SK-N-SH (cell line): ENCODE measurements around the gene ZHX3. TPM values are rescaled to one million over a fixed set of nuclear protein-coding genes. Genes with fewer than 3 reads are reported as not detected.

Experiments used
- CTCF ChIA-PET: fragments of 300-600, 350-600 bp; formaldehyde crosslinking; extraction: SDS; loops from one replicate; lab custom pipeline; 2021; lab: Yijun Ruan, JAX
- POLR2A ChIA-PET: fragments of 350-600 bp; sonication (Branson Sonifier 250); formaldehyde crosslinking; extraction: SDS; loops from one replicate; lab custom pipeline; 2020; ENCODE audit warnings: antibody characterized with exemption, inconsistent platforms; lab: Yijun Ruan, JAX
- DNase-seq: peaks from one replicate; pipeline ENCODE4 v3.0.0; 2012
- H2AFZ ChIP-seq: fragments of 200-600 bp; sonication (generic); 2 replicates; pipeline ENCODE4 v1.8.1; 2016; ENCODE audit warnings: antibody characterized with exemption, mild to moderate bottlenecking, low read depth
- H3F3A ChIP-seq: fragments of 200-600 bp; sonication (generic); replicated peaks from 2 replicates; pipeline ENCODE3; 2016; ENCODE audit warnings: antibody characterized with exemption, mild to moderate bottlenecking; ENCODE audit not compliant: insufficient read depth
- H3K27ac ChIP-seq, 2 experiments: fragments of 200-500 bp in 1 of 2; fragments of 200-600 bp in 1 of 2; sonication (Bioruptor generic) in 1 of 2; sonication (generic), shearing (Covaris generic) in 1 of 2; 2 replicates each; pipeline versions ENCODE4 v1.5.1 to v1.6.1; 2014 to 2016; ENCODE audit warnings: low read depth in 2 of 2, inconsistent platforms in 1 of 2, low read length in 1 of 2, mild to moderate bottlenecking in 1 of 2, mixed read lengths in 1 of 2
- H3K27me3 ChIP-seq: fragments of 200-600 bp; sonication (generic), shearing (Covaris generic); 2 replicates; pipeline ENCODE4 v1.6.1; 2016; ENCODE audit warnings: mixed run types; ENCODE audit not compliant: insufficient read depth
- H3K36me3 ChIP-seq, 2 experiments: fragments of 200-500 bp in 1 of 2; fragments of 200-600 bp in 1 of 2; sonication (Bioruptor generic) in 1 of 2; sonication (generic) in 1 of 2; replicated peaks in 1 of 2; 2 replicates each; pipeline versions ENCODE3 to v1.5.1; 2014 to 2016; ENCODE audit warnings: low read length in 1 of 2, mild to moderate bottlenecking in 1 of 2; ENCODE audit not compliant: insufficient read depth in 2 of 2, control insufficient read depth in 1 of 2
- H3K4me1 ChIP-seq, 2 experiments: fragments of 200-500 bp in 1 of 2; fragments of 200-600 bp in 1 of 2; sonication (Bioruptor generic) in 1 of 2; sonication (generic), shearing (Covaris generic) in 1 of 2; 2 replicates each; pipeline versions ENCODE4 v1.5.1 to v1.6.1; 2014 to 2016; ENCODE audit warnings: low read depth in 1 of 2, low read length in 1 of 2, mixed run types in 1 of 2; ENCODE audit not compliant: insufficient read depth in 2 of 2, control insufficient read depth in 1 of 2
- H3K4me2 ChIP-seq: fragments of 200-600 bp; sonication (generic), shearing (Covaris generic); 2 replicates; pipeline ENCODE4 v1.6.1; 2017; ENCODE audit warnings: mixed run types
- H3K4me3 ChIP-seq, 2 experiments: fragments of 200-500 bp in 1 of 2; fragments of 200-600 bp in 1 of 2; sonication (Bioruptor generic) in 1 of 2; sonication (generic), shearing (Covaris generic) in 1 of 2; 2 replicates each; pipeline versions ENCODE4 v1.5.1 to v1.8.1; 2014 to 2016; ENCODE audit warnings: low read depth in 2 of 2, inconsistent platforms in 1 of 2, low read length in 1 of 2, mild to moderate bottlenecking in 1 of 2, mixed read lengths in 1 of 2, moderate library complexity in 1 of 2
- H3K79me2 ChIP-seq: fragments of 200-600 bp; sonication (generic); 2 replicates; pipeline ENCODE4 v1.8.1; 2017; ENCODE audit warnings: mild to moderate bottlenecking; ENCODE audit not compliant: insufficient read depth
- H3K9ac ChIP-seq: fragments of 200-600 bp; sonication (generic); 2 replicates; pipeline ENCODE4 v1.6.1; 2017; ENCODE audit warnings: mixed run types
- H3K9me2 ChIP-seq: fragments of 200-600 bp; sonication (generic); 2 replicates; pipeline ENCODE4 v1.6.1; 2017; ENCODE audit warnings: mixed run types
- H3K9me3 ChIP-seq: fragments of 200-600 bp; sonication (generic); 2 replicates; pipeline ENCODE4 v1.6.1; 2017; ENCODE audit warnings: mixed run types, mild to moderate bottlenecking, moderate library complexity
- H4K20me1 ChIP-seq: fragments of 200-600 bp; sonication (generic); 2 replicates; pipeline ENCODE4 v1.6.1; 2017; ENCODE audit warnings: mild to moderate bottlenecking, mixed run types; ENCODE audit not compliant: insufficient read depth
- CHD2 ChIP-seq: fragments of 150-350 bp; IDR thresholded peaks from 2 replicates; pipeline ENCODE4 v1.6.1; 2018; ENCODE audit warnings: low read length; ENCODE audit not compliant: partially characterized antibody
- ELF1 ChIP-seq: IDR thresholded peaks from 2 replicates; pipeline ENCODE4 v1.4.0; 2012
- EZH2phosphoT487 ChIP-seq: fragments of 200-600 bp; sonication (generic); IDR thresholded peaks from 2 replicates; pipeline ENCODE4 v1.6.1; 2017; ENCODE audit warnings: low read depth, mixed run types, mild to moderate bottlenecking, antibody characterized with exemption, moderate library complexity, borderline replicate concordance
- FOXM1 ChIP-seq: IDR thresholded peaks from 2 replicates; pipeline ENCODE4 v1.4.0; 2012; ENCODE audit warnings: low read depth, mild to moderate bottlenecking
- GATA2 ChIP-seq: sonication (generic); formaldehyde crosslinking; IDR thresholded peaks from 2 replicates; pipeline ENCODE4 v1.5.0; 2020; ENCODE audit warnings: mild to moderate bottlenecking, missing genetic modification reagents
- JUND ChIP-seq: IDR thresholded peaks from 2 replicates; pipeline ENCODE4 v1.4.0; 2012
- MXI1 ChIP-seq: IDR thresholded peaks from 2 replicates; pipeline ENCODE4 v1.6.1; 2012; ENCODE audit warnings: mild to moderate bottlenecking, low read depth, low read length, improper control_type of control experiment
- NFIC ChIP-seq: IDR thresholded peaks from 2 replicates; pipeline ENCODE4 v1.4.0; 2012; ENCODE audit warnings: borderline replicate concordance
- NRF1 ChIP-seq: IDR thresholded peaks from 2 replicates; pipeline ENCODE4 v1.6.1; 2012; ENCODE audit warnings: low read depth, mild to moderate bottlenecking, low read length
- POLR2AphosphoS5 ChIP-seq: IDR thresholded peaks from 2 replicates; pipeline ENCODE4 v1.6.1; 2012; ENCODE audit warnings: low read depth, low read length
- RCOR1 ChIP-seq: fragments of 150-350 bp; IDR thresholded peaks from 2 replicates; pipeline ENCODE4 v1.6.1; 2017; ENCODE audit warnings: antibody characterized with exemption, low read length
- TAF1 ChIP-seq: IDR thresholded peaks from 2 replicates; pipeline ENCODE4 v1.6.1; 2012; ENCODE audit warnings: low read depth, mild to moderate bottlenecking, low read length, moderate library complexity, borderline replicate concordance
- TCF12 ChIP-seq: IDR thresholded peaks from 2 replicates; pipeline ENCODE4 v1.4.0; 2012
- ZBTB33 ChIP-seq: IDR thresholded peaks from 2 replicates; pipeline ENCODE4 v1.4.0; 2012; ENCODE audit warnings: low read depth, borderline replicate concordance
- WGBS: methylation state at CpG from one replicate; pipeline ENCODE4 v1.1.6; 2017; ENCODE audit warnings: low lambda C conversion rate; 5-methylcytosine and 5-hydroxymethylcytosine counted together
- polyA plus RNA-seq, 3 experiments: library from polyadenylated mRNA; depleted of rRNA; stranded (reverse); fragments of >200 nt; gene quantifications; 2 replicates each; pipeline ENCODE4 v1.2.3, GENCODE V29; 2012
- TF ChIP-seq, protein P1 (sequence below): fragments of 200-600 bp; sonication (generic); IDR thresholded peaks from 2 replicates; pipeline ENCODE4 v1.6.1; 2017; ENCODE audit warnings: antibody characterized with exemption, mild to moderate bottlenecking, moderate library complexity
- TF ChIP-seq, protein P2 (sequence below): IDR thresholded peaks from 2 replicates; pipeline ENCODE4 v1.4.0; 2012; ENCODE audit warnings: low read depth, borderline replicate concordance
- TF ChIP-seq, protein P3 (sequence below): IDR thresholded peaks from 2 replicates; pipeline ENCODE4 v1.4.0; 2012; ENCODE audit warnings: low read depth
- TF ChIP-seq, protein P4 (sequence below): IDR thresholded peaks from 2 replicates; pipeline ENCODE4; 2012
- TF ChIP-seq, protein P5 (sequence below): fragments of 150-350 bp; IDR thresholded peaks from 2 replicates; pipeline ENCODE4 v1.6.1; 2016; ENCODE audit warnings: mild to moderate bottlenecking, low read depth, low read length

The ZHX3 gene
- polyA plus RNA-seq, 1 of the 3 experiments (the other 2 are of a cell fraction): 6.0 TPM

- TF ChIP-seq, protein P1, sequence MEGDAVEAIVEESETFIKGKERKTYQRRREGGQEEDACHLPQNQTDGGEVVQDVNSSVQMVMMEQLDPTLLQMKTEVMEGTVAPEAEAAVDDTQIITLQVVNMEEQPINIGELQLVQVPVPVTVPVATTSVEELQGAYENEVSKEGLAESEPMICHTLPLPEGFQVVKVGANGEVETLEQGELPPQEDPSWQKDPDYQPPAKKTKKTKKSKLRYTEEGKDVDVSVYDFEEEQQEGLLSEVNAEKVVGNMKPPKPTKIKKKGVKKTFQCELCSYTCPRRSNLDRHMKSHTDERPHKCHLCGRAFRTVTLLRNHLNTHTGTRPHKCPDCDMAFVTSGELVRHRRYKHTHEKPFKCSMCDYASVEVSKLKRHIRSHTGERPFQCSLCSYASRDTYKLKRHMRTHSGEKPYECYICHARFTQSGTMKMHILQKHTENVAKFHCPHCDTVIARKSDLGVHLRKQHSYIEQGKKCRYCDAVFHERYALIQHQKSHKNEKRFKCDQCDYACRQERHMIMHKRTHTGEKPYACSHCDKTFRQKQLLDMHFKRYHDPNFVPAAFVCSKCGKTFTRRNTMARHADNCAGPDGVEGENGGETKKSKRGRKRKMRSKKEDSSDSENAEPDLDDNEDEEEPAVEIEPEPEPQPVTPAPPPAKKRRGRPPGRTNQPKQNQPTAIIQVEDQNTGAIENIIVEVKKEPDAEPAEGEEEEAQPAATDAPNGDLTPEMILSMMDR: no peak
- TF ChIP-seq, protein P2, sequence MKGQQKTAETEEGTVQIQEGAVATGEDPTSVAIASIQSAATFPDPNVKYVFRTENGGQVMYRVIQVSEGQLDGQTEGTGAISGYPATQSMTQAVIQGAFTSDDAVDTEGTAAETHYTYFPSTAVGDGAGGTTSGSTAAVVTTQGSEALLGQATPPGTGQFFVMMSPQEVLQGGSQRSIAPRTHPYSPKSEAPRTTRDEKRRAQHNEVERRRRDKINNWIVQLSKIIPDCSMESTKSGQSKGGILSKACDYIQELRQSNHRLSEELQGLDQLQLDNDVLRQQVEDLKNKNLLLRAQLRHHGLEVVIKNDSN: peak; percentile 87
- TF ChIP-seq, protein P3, sequence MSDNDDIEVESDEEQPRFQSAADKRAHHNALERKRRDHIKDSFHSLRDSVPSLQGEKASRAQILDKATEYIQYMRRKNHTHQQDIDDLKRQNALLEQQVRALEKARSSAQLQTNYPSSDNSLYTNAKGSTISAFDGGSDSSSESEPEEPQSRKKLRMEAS: 0 out of 2 replicates have a peak, but pooled peaks have one; percentile 7
- TF ChIP-seq NFIC (0 out of 2 replicates have a peak, but pooled peaks have one; percentile 2), GATA2 (CRISPR knock-in tag) (no peak), TCF12 (peak; percentile 17; the same call in 1 of the 2 replicates)
These were observed 179.7 kb downstream of the ZHX3 start (continued) for GRCh38 chr20:41137614-41138474.

DNA sequence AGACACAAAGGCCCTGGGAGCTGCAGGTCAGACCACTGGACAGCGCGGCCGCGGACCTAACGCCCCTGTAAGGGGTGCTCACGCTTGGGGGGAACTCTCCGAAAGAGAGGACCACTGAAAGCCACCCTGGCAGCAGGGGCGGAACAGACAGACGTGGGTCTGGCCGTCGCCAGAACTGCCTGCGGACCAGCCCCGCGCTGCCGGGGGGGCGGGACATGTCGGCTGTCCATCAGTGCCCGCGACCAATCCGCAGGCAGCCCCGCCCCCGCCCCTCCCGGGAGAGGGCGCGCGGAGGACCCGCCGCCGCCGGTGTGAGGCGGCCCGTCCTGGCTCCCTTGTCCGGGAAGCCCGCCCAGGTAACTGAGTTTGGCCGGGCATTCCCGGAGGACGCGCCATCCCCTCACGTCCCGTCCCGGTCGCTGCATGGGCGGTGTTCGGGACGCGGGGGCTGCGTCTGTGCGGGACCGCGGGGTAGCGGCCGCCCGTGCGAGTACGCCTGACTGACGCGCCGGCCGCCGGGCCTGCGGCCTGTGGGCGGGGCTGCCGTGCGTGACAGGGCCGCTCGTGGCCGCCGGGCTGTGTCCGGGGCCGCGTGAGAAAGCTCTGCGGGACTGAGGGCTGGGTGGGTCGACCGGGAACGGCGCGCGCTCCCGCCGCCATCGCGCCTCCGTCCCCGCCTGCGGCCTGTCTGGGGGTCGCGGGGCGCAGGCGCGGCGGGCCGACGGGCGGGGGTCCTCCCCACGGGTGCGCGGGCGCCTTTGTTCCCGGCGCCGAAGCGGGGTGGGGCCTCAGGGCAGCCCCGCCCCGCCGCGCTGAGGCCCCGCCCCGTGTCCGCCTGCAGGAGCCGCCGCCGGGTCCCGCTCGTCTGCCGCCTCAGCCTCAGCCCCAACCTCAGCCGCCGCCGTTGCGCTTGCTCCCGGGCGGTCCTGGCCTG, 180.6 kb downstream of the ZHX3 start, which contains the start of gene PLCG1:
PLCG1 (plus strand) TSS at position 864 of the 934 bp plus-strand sequence. CDS start 99 bp downstream, outside the sequence.
- WGBS: 3% methylated on average over 26 of the region's 121 CpGs
- no peaks in the 10 kb centered on the region for H3F3A ChIP-seq
- H2AFZ ChIP-seq: peak within 1 kb of the TSS; percentile 76
- H3K9me2 ChIP-seq: no peaks in the 10 kb centered on the region
- peak within 1 kb of the TSS; percentile 100 for H3K4me2 ChIP-seq
- peak within 1 kb of the TSS; percentile 94 to 97 for H3K4me3 ChIP-seq
- no peaks in the 10 kb centered on the region for H3K36me3 ChIP-seq
- peak within 1 kb of the TSS; percentile 94 for H3K9ac ChIP-seq
- no peaks in the 10 kb centered on the region for H3K27me3 ChIP-seq
- H3K79me2 ChIP-seq: peaks cover 46% of the 10 kb centered on the region
- POLR2A ChIA-PET: interaction anchor here (0.7 to 1.1 kb wide), 3 partner anchors 33 to 91 kb away, joined by 3 read pairs; no protein-coding TSS in a partner anchor
- CTCF ChIA-PET: interaction anchor here (1.4 to 3.4 kb wide), 3 partner anchors 31 to 203 kb away, joined by 4 to 16 read pairs (median 11); no protein-coding TSS in a partner anchor
- TF ChIP-seq TCF12: no peak
- peak; percentile 70; the same call in 1 of the 2 replicates for TF ChIP-seq POLR2AphosphoS5
- TF ChIP-seq CHD2: peak; percentile 61
- no peak for TF ChIP-seq FOXM1
- TF ChIP-seq, protein P3: peak; percentile 55; the same call in 1 of the 2 replicates
- peak; percentile 68 for TF ChIP-seq MXI1
- TF ChIP-seq ZBTB33: no peak
- no peak for TF ChIP-seq JUND
- TF ChIP-seq, protein P4, sequence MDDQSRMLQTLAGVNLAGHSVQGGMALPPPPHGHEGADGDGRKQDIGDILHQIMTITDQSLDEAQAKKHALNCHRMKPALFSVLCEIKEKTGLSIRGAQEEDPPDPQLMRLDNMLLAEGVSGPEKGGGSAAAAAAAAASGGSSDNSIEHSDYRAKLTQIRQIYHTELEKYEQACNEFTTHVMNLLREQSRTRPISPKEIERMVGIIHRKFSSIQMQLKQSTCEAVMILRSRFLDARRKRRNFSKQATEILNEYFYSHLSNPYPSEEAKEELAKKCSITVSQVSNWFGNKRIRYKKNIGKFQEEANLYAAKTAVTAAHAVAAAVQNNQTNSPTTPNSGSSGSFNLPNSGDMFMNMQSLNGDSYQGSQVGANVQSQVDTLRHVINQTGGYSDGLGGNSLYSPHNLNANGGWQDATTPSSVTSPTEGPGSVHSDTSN: peak; percentile 98
- TF ChIP-seq EZH2phosphoT487: no peak
- TF ChIP-seq, protein P5, sequence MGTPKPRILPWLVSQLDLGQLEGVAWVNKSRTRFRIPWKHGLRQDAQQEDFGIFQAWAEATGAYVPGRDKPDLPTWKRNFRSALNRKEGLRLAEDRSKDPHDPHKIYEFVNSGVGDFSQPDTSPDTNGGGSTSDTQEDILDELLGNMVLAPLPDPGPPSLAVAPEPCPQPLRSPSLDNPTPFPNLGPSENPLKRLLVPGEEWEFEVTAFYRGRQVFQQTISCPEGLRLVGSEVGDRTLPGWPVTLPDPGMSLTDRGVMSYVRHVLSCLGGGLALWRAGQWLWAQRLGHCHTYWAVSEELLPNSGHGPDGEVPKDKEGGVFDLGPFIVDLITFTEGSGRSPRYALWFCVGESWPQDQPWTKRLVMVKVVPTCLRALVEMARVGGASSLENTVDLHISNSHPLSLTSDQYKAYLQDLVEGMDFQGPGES: peak; percentile 25; the same call in 1 of the 2 replicates
- TF ChIP-seq NRF1: peak; percentile 78
- TF ChIP-seq ELF1: no peak
- TF ChIP-seq TAF1: peak; percentile 56; the same call in 1 of the 2 replicates
- no peak for TF ChIP-seq RCOR1
- peaks cover 9 to 41% of the 10 kb centered on the region in 2 experiments; a peak in 3 of 4 replicates for H3K4me1 ChIP-seq
- peak within 1 kb of the TSS; percentile 79 to 93 for H3K27ac ChIP-seq
- no peaks in the 10 kb centered on the region for H3K9me3 ChIP-seq
- peaks cover 38% of the 10 kb centered on the region for H4K20me1 ChIP-seq
- DNase-seq: peak; percentile 99
